Mesendoderm (in vitro differentiated cells): ENCODE measurements around the gene SEMA3C.

Source experiments
- DNase-seq: peaks from one replicate; pipeline ENCODE4 v3.0.0; 2013
- H2AK5ac ChIP-seq: 2 replicates; pipeline ENCODE4 v1.6.1; 2013; ENCODE audit warnings: low read length, inconsistent platforms
- H2BK120ac ChIP-seq: 2 replicates; pipeline ENCODE4 v1.6.1; 2013; ENCODE audit warnings: low read depth, mild to moderate bottlenecking, low read length, moderate library complexity, mixed read lengths
- H2BK15ac ChIP-seq: replicated peaks from 2 replicates; pipeline ENCODE4 v1.6.1; 2013; ENCODE audit warnings: low read depth, mild to moderate bottlenecking, moderate library complexity
- H2BK5ac ChIP-seq: 2 replicates; pipeline ENCODE4 v1.6.1; 2013; ENCODE audit warnings: low read length, inconsistent platforms
- H3K18ac ChIP-seq: 2 replicates; pipeline ENCODE4 v1.6.1; 2013; ENCODE audit warnings: mild to moderate bottlenecking, low read length, mixed read lengths
- H3K23ac ChIP-seq: one replicate; pipeline ENCODE4 v1.6.1; 2013; ENCODE audit warnings: low read length
- H3K27ac ChIP-seq: 2 replicates; pipeline ENCODE4 v1.5.1; 2013; ENCODE audit warnings: low read depth, mild to moderate bottlenecking, inconsistent platforms, low read length, moderate library complexity
- H3K27me3 ChIP-seq: 2 replicates; pipeline ENCODE4 v1.6.1; 2013; ENCODE audit warnings: low read length, control low read depth, mild to moderate bottlenecking, inconsistent platforms; ENCODE audit not compliant: insufficient read depth, poor library complexity
- H3K36me3 ChIP-seq: 2 replicates; pipeline ENCODE4 v1.6.1; 2013; ENCODE audit warnings: low read length, inconsistent platforms; ENCODE audit not compliant: control insufficient read depth, insufficient read depth
- H3K4ac ChIP-seq: one replicate; pipeline ENCODE4 v1.6.1; 2013; ENCODE audit warnings: low read depth, mild to moderate bottlenecking, low read length, moderate library complexity
- H3K4me1 ChIP-seq: 2 replicates; pipeline ENCODE4 v1.6.1; 2013; ENCODE audit warnings: low read depth, low read length, inconsistent platforms; ENCODE audit not compliant: control insufficient read depth
- H3K4me2 ChIP-seq: 2 replicates; pipeline ENCODE4 v1.6.1; 2013; ENCODE audit warnings: low read length
- H3K4me3 ChIP-seq: 2 replicates; pipeline ENCODE4 v1.5.1; 2013; ENCODE audit warnings: mild to moderate bottlenecking, low read length
- H3K56ac ChIP-seq: one replicate; pipeline ENCODE4 v1.6.1; 2013; ENCODE audit warnings: low read length
- H3K79me1 ChIP-seq: 2 replicates; pipeline ENCODE4 v1.6.1; 2013; ENCODE audit warnings: low read length, inconsistent platforms
- H3K79me2 ChIP-seq: 2 replicates; pipeline ENCODE4 v1.6.1; 2013; ENCODE audit warnings: mild to moderate bottlenecking, low read length; ENCODE audit not compliant: control insufficient read depth, insufficient read depth
- H3K9ac ChIP-seq: 2 replicates; pipeline ENCODE4 v1.6.1; 2013; ENCODE audit warnings: low read length, inconsistent platforms
- H4K5ac ChIP-seq: one replicate; pipeline ENCODE4 v1.6.1; 2013; ENCODE audit warnings: low read length
- H4K8ac ChIP-seq: one replicate; pipeline ENCODE4 v1.6.1; 2013; ENCODE audit warnings: low read depth, mild to moderate bottlenecking, control low read depth, low read length, moderate library complexity
- WGBS: extraction: QIAGEN DNeasy Blood & Tissue Kit; methylation state at CpG from one replicate; pipeline ENCODE4 v1.1.7; 2013; ENCODE audit warnings: low lambda C conversion rate, missing lambda C conversion rate; ENCODE audit not compliant: insufficient coverage; ENCODE audit errors: extremely low coverage; 5-methylcytosine and 5-hydroxymethylcytosine counted together

Gene SEMA3C

GRCh38 chr7:80868566-80868965 is 50.3 kb downstream of the SEMA3C start:
- no peak overlapping the region for H3K27ac ChIP-seq
- H4K8ac ChIP-seq, result no peak overlapping the region
- no peak overlapping the region for H3K4me3 ChIP-seq
- no peak overlapping the region for H3K9ac ChIP-seq
- H2BK5ac ChIP-seq, result no peak overlapping the region
- H3K4me2 ChIP-seq, result no peak overlapping the region
- WGBS, result no CpG with 5 or more reads among the region's 1 CpG
- H3K23ac ChIP-seq, result no peak overlapping the region
- DNase-seq, result no peak
- H3K18ac ChIP-seq, result no peak overlapping the region
- no peaks in the 10 kb centered on the region for H3K4me1 ChIP-seq
- no peak overlapping the region for H4K5ac ChIP-seq
- H3K56ac ChIP-seq, result no peak overlapping the region
- no peak overlapping the region for H3K4ac ChIP-seq
- no peak overlapping the region for H2BK15ac ChIP-seq
- no peaks in the 10 kb centered on the region for H3K79me2 ChIP-seq
- no peaks in the 10 kb centered on the region for H3K79me1 ChIP-seq
- no peak overlapping the region for H2AK5ac ChIP-seq
- no peak overlapping the region for H2BK120ac ChIP-seq
- H3K36me3 ChIP-seq, result no peaks in the 10 kb centered on the region
- H3K27me3 ChIP-seq, result no peaks in the 10 kb centered on the region

- no peak for DNase-seq
- WGBS, result no CpG with 5 or more reads among the region's 4 CpGs
- H3K56ac ChIP-seq, result no peak overlapping the region
Measured at GRCh38 chr7:80860554-80860953, 58.3 kb downstream of the SEMA3C start.

DNA sequence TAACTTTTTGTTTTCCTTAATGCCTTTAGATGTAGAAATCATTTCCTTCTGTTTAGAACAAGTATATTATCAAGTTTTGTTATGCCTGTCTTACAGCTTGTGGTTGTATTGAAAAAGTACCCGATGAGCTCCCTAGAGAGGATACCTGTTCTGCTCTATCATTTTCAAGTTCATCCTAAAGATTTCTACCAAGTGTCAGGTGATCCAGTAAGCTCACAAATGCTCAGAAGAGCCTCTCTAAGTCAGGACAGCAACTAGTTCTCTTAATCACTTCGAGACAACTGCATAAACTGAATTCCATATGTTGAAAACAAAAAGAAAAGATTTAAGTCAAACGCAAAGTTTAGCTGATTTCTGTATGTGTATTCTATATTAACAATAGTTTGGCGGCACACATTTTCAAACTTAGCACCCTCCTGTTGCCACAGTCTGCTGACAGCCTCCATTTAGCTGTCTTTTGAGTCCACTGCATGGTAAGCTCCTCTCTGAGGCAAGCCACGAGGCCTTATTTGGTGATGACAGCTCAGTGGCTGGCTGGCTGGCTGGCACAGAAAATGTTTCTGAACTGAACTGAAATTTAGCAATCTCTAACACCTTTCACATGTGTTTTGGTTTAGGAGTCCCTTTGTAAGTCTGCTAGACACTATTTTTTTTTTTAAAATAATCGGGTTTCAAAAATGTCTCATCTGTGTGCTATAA is 59.4 kb downstream of the SEMA3C start:
- WGBS, result no CpG with 5 or more reads among the region's 6 CpGs
- Histone ChIP-seq H3K4me3 (no peak overlapping the region), H2BK15ac (no peak overlapping the region), H3K79me2 (no peaks in the 10 kb centered on the region), H2BK120ac (no peak overlapping the region), H3K36me3 (no peaks in the 10 kb centered on the region), H4K8ac (no peak overlapping the region), H3K4ac (no peak overlapping the region), H3K79me1 (no peaks in the 10 kb centered on the region), H2BK5ac (no peak overlapping the region), H3K9ac (no peak overlapping the region), H3K27me3 (no peaks in the 10 kb centered on the region), H4K5ac (no peak overlapping the region), H3K4me2 (no peak overlapping the region), H3K27ac (no peak overlapping the region), H2AK5ac (no peak overlapping the region), H3K4me1 (no peaks in the 10 kb centered on the region), H3K56ac (no peak overlapping the region), H3K23ac (no peak overlapping the region), H3K18ac (no peak overlapping the region)
- DNase-seq, result no peak

More at GRCh38 chr7:80860554-80860953, 58.3 kb downstream of the SEMA3C start:
- Histone ChIP-seq H3K27ac (no peak overlapping the region), H3K79me1 (no peaks in the 10 kb centered on the region), H4K5ac (no peak overlapping the region), H3K23ac (no peak overlapping the region), H3K27me3 (no peaks in the 10 kb centered on the region), H3K18ac (no peak overlapping the region), H3K9ac (no peak overlapping the region), H3K4me1 (no peaks in the 10 kb centered on the region), H4K8ac (no peak overlapping the region), H2BK5ac (no peak overlapping the region), H2BK15ac (no peak overlapping the region), H3K4me2 (no peak overlapping the region), H2AK5ac (no peak overlapping the region), H3K79me2 (no peaks in the 10 kb centered on the region), H3K4me3 (no peak overlapping the region), H3K4ac (no peak overlapping the region), H3K36me3 (no peaks in the 10 kb centered on the region), H2BK120ac (no peak overlapping the region)

GRCh38 chr7:80858141-80858903 is 60.5 kb downstream of the SEMA3C start:
- no peaks in the 10 kb centered on the region for H3K79me2 ChIP-seq
- no peak overlapping the region for H3K4me3 ChIP-seq
- no CpG with 5 or more reads among the region's 3 CpGs for WGBS
- H2AK5ac ChIP-seq, result no peak overlapping the region
- H3K56ac ChIP-seq, result no peak overlapping the region
- no peak overlapping the region for H3K27ac ChIP-seq
- no peak overlapping the region for H4K5ac ChIP-seq
- no peak overlapping the region for H2BK120ac ChIP-seq
- H3K23ac ChIP-seq, result no peak overlapping the region
- H3K18ac ChIP-seq, result no peak overlapping the region
- H3K4ac ChIP-seq, result no peak overlapping the region
- no peak overlapping the region for H3K4me2 ChIP-seq
- no peaks in the 10 kb centered on the region for H3K36me3 ChIP-seq
- DNase-seq, result no peak
- no peak overlapping the region for H3K9ac ChIP-seq
- no peak overlapping the region for H2BK5ac ChIP-seq
- H2BK15ac ChIP-seq, result no peak overlapping the region
- no peaks in the 10 kb centered on the region for H3K79me1 ChIP-seq
- no peaks in the 10 kb centered on the region for H3K4me1 ChIP-seq
- H4K8ac ChIP-seq, result no peak overlapping the region
- H3K27me3 ChIP-seq, result no peaks in the 10 kb centered on the region

- Histone ChIP-seq H3K27me3 (no peaks in the 10 kb centered on the region), H3K79me2 (no peaks in the 10 kb centered on the region), H3K4ac (no peak overlapping the region), H3K9ac (no peak overlapping the region), H4K8ac (no peak overlapping the region), H4K5ac (no peak overlapping the region), H3K79me1 (no peaks in the 10 kb centered on the region), H2BK120ac (no peak overlapping the region), H2BK15ac (no peak overlapping the region), H3K27ac (no peak overlapping the region), H3K4me2 (no peak overlapping the region), H2BK5ac (no peak overlapping the region), H3K4me3 (no peak overlapping the region), H2AK5ac (no peak overlapping the region), H3K36me3 (no peaks in the 10 kb centered on the region), H3K18ac (no peak overlapping the region), H3K56ac (no peak overlapping the region), H3K23ac (no peak overlapping the region), H3K4me1 (no peaks in the 10 kb centered on the region)
- DNase-seq, result no peak
- 100% methylated on average over 1 of the region's 3 CpGs for WGBS
Measured at GRCh38 chr7:80856769-80857168, 62.1 kb downstream of the SEMA3C start.
